ENCODE measurements around the gene TRIM34.

DNA sequence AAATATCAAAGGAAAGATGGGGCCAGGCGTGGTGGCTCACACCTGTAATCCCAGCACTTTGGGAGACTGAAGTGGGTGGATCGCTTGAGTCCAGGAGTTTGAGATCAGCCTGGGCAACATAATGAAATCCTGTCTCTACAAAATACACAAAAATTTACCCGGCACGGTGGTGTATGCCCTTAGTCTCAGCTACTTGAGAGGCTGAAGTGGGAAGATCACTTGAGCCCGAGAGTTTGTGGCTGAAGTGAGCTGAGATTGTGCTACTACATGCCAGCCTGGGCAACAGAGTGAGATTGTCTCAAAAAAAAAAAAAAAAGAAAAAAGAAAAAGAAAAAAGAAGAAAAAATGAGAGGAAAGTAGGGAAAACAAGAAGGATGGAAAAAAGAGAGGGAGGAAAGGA lies 32.2 kb upstream of the TRIM34 start:
- TF ChIP-seq, protein P1, sequence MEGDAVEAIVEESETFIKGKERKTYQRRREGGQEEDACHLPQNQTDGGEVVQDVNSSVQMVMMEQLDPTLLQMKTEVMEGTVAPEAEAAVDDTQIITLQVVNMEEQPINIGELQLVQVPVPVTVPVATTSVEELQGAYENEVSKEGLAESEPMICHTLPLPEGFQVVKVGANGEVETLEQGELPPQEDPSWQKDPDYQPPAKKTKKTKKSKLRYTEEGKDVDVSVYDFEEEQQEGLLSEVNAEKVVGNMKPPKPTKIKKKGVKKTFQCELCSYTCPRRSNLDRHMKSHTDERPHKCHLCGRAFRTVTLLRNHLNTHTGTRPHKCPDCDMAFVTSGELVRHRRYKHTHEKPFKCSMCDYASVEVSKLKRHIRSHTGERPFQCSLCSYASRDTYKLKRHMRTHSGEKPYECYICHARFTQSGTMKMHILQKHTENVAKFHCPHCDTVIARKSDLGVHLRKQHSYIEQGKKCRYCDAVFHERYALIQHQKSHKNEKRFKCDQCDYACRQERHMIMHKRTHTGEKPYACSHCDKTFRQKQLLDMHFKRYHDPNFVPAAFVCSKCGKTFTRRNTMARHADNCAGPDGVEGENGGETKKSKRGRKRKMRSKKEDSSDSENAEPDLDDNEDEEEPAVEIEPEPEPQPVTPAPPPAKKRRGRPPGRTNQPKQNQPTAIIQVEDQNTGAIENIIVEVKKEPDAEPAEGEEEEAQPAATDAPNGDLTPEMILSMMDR (IDR thresholded peaks at IDR 0.05), result no peak
- TF ChIP-seq POLR2A (IDR thresholded peaks at IDR 0.05), result no peak
- no peak for TF ChIP-seq POLR2AphosphoS5 (IDR thresholded peaks at IDR 0.05)
- no peak for TF ChIP-seq EP300 (IDR thresholded peaks at IDR 0.05; ENCODE audit: low read depth)

Measured in transverse colon (tissue), 4 donors.